Hepatocyte (in vitro differentiated cells): ENCODE results near the gene MBTPS1. TPM values are rescaled to one million over a fixed set of nuclear protein-coding genes. Genes with fewer than 3 reads are reported as not detected.

Source experiments
- DNase-seq: peaks from one replicate; pipeline ENCODE4 v3.0.0-alpha.2; 2016; ENCODE audit warnings: low spot score
- H2AFZ ChIP-seq: fragments of 200-600 bp; sonication (generic); 2 replicates; pipeline ENCODE4 v1.6.0; 2016; ENCODE audit warnings: antibody characterized with exemption, mild to moderate bottlenecking
- H3K27ac ChIP-seq: fragments of 200-600 bp; sonication (generic); 2 replicates; pipeline ENCODE4 v1.5.1; 2016; ENCODE audit warnings: mild to moderate bottlenecking
- H3K27me3 ChIP-seq: fragments of 200-600 bp; sonication (generic); 2 replicates; pipeline ENCODE4 v1.6.1; 2016
- H3K36me3 ChIP-seq: fragments of 200-600 bp; sonication (generic); replicated peaks from 2 replicates; pipeline ENCODE4 v1.5.1; 2016; ENCODE audit warnings: low read depth; ENCODE audit not compliant: insufficient read depth
- H3K4me1 ChIP-seq: fragments of 200-600 bp; sonication (generic); 2 replicates; pipeline ENCODE4 v1.5.1; 2016; ENCODE audit warnings: mild to moderate bottlenecking, moderate library complexity; ENCODE audit not compliant: insufficient read depth
- H3K4me2 ChIP-seq: fragments of 200-600 bp; sonication (generic); 2 replicates; pipeline ENCODE4 v1.6.0; 2016
- H3K4me3 ChIP-seq: fragments of 200-600 bp; sonication (generic); 2 replicates; pipeline ENCODE4 v1.5.1; 2016; ENCODE audit warnings: mild to moderate bottlenecking
- H3K79me2 ChIP-seq: fragments of 200-600 bp; sonication (generic); 2 replicates; pipeline ENCODE4 v1.6.0; 2017; ENCODE audit warnings: mild to moderate bottlenecking
- H3K9me2 ChIP-seq: fragments of 200-600 bp; sonication (generic); replicated peaks from 2 replicates; pipeline ENCODE4 v1.6.0; 2017; ENCODE audit warnings: mild to moderate bottlenecking; ENCODE audit not compliant: insufficient read depth
- H3K9me3 ChIP-seq: fragments of 200-600 bp; sonication (generic); 2 replicates; pipeline ENCODE4 v1.5.1; 2016; ENCODE audit warnings: low read depth, mild to moderate bottlenecking
- H4K20me1 ChIP-seq: fragments of 200-600 bp; sonication (generic); 2 replicates; pipeline ENCODE4 v1.6.0; 2016; ENCODE audit warnings: mild to moderate bottlenecking; ENCODE audit not compliant: insufficient read depth, poor library complexity, severe bottlenecking
- CTCF ChIP-seq: fragments of 200-600 bp; sonication (generic); IDR thresholded peaks from 2 replicates; pipeline ENCODE4 v1.5.1; 2016; ENCODE audit warnings: antibody characterized with exemption, mild to moderate bottlenecking; ENCODE audit not compliant: poor library complexity
- EZH2 ChIP-seq: fragments of 200-600 bp; sonication (generic); IDR thresholded peaks from 2 replicates; pipeline ENCODE4 v1.6.1; 2016; ENCODE audit warnings: antibody characterized with exemption, mild to moderate bottlenecking, borderline replicate concordance
- EZH2phosphoT487 ChIP-seq: fragments of 200-600 bp; sonication (generic); IDR thresholded peaks from one replicate; pipeline ENCODE4 v1.6.1; 2018; ENCODE audit warnings: antibody characterized with exemption, mild to moderate bottlenecking, low read depth, moderate library complexity; ENCODE audit not compliant: unreplicated experiment, severe bottlenecking
- WGBS: methylation state at CpG from one replicate; pipeline ENCODE4 v1.1.6; 2016; ENCODE audit warnings: low lambda C conversion rate; ENCODE audit errors: missing lambda C conversion rate; 5-methylcytosine and 5-hydroxymethylcytosine counted together
- polyA plus RNA-seq: library from polyadenylated mRNA; unstranded; fragments of >200 nt; fragmentation: Nextera tagmentation; extraction: Ambion mirVana; gene quantifications from 2 replicates; pipeline ENCODE4 v1.2.1, GENCODE V29; 2016
- total RNA-seq: library from RNA; depleted of rRNA; stranded (reverse); fragments of >200 nt; gene quantifications from 2 replicates; pipeline ENCODE4 v1.2.3, GENCODE V29; 2014

MBTPS1 gene
- total and polyA plus RNA-seq, 2 experiments from 2014 or later = 65.9 to 76.8 TPM

- H3K79me2 ChIP-seq = no peaks in the 10 kb centered on the region
- no peak for DNase-seq
- no peaks in the 10 kb centered on the region for H4K20me1 ChIP-seq
- no peaks in the 10 kb centered on the region for H3K9me3 ChIP-seq
- H2AFZ ChIP-seq = no peak overlapping the region
- 92% methylated on average over 16 of the region's 16 CpGs for WGBS
- H3K27ac ChIP-seq = no peak overlapping the region
- TF ChIP-seq CTCF = no peak
- no peak for TF ChIP-seq EZH2
- TF ChIP-seq EZH2phosphoT487 = no peak
- no peaks in the 10 kb centered on the region for H3K9me2 ChIP-seq
- H3K36me3 ChIP-seq = no peaks in the 10 kb centered on the region
- no peaks in the 10 kb centered on the region for H3K4me1 ChIP-seq
- H3K4me2 ChIP-seq = no peak overlapping the region
- H3K27me3 ChIP-seq = no peaks in the 10 kb centered on the region
- no peak overlapping the region for H3K4me3 ChIP-seq
Observed at GRCh38 chr16:84054271-84054670, 62.5 kb downstream of the MBTPS1 start.

GRCh38 chr16:84053237-84053636 lies 63.5 kb downstream of the MBTPS1 start:
- H3K27me3 ChIP-seq = no peaks in the 10 kb centered on the region
- no peaks in the 10 kb centered on the region for H3K4me1 ChIP-seq
- no peak for TF ChIP-seq EZH2phosphoT487
- no peak for TF ChIP-seq CTCF
- no peak for TF ChIP-seq EZH2
- no peak overlapping the region for H3K4me3 ChIP-seq
- H3K27ac ChIP-seq = no peak overlapping the region
- DNase-seq = no peak
- no peaks in the 10 kb centered on the region for H3K79me2 ChIP-seq
- H3K9me2 ChIP-seq = no peaks in the 10 kb centered on the region
- no peak overlapping the region for H2AFZ ChIP-seq
- no peaks in the 10 kb centered on the region for H3K36me3 ChIP-seq
- WGBS = 95% methylated on average over 13 of the region's 13 CpGs
- H4K20me1 ChIP-seq = no peaks in the 10 kb centered on the region
- H3K4me2 ChIP-seq = no peak overlapping the region
- no peaks in the 10 kb centered on the region for H3K9me3 ChIP-seq

GRCh38 chr16:84052071-84052622 lies 64.6 kb downstream of the MBTPS1 start:
- Histone ChIP-seq H2AFZ (no peak overlapping the region), H3K27me3 (no peaks in the 10 kb centered on the region), H3K27ac (no peak overlapping the region), H3K36me3 (no peaks in the 10 kb centered on the region), H3K4me2 (no peak overlapping the region), H3K79me2 (no peaks in the 10 kb centered on the region), H3K9me2 (no peaks in the 10 kb centered on the region), H4K20me1 (no peaks in the 10 kb centered on the region), H3K9me3 (no peaks in the 10 kb centered on the region), H3K4me1 (no peaks in the 10 kb centered on the region), H3K4me3 (no peak overlapping the region)
- no peak for DNase-seq
- WGBS = 92% methylated on average over 27 of the region's 27 CpGs
- TF ChIP-seq EZH2 = no peak
- TF ChIP-seq CTCF = no peak

GRCh38 chr16:84050316-84050715 lies 66.4 kb downstream of the MBTPS1 start:
- H3K27me3 ChIP-seq = no peaks in the 10 kb centered on the region
- WGBS = 86% methylated on average over 9 of the region's 9 CpGs
- no peak overlapping the region for H3K4me2 ChIP-seq
- no peak for DNase-seq
- H3K9me3 ChIP-seq = no peaks in the 10 kb centered on the region
- no peaks in the 10 kb centered on the region for H3K36me3 ChIP-seq
- H3K4me1 ChIP-seq = no peaks in the 10 kb centered on the region
- H3K9me2 ChIP-seq = no peaks in the 10 kb centered on the region
- H3K27ac ChIP-seq = no peak overlapping the region
- no peak overlapping the region for H2AFZ ChIP-seq
- no peaks in the 10 kb centered on the region for H4K20me1 ChIP-seq
- no peaks in the 10 kb centered on the region for H3K79me2 ChIP-seq
- no peak for TF ChIP-seq EZH2phosphoT487
- TF ChIP-seq CTCF = no peak
- no peak for TF ChIP-seq EZH2
- no peak overlapping the region for H3K4me3 ChIP-seq
